ENCODE measurements around the gene ABI3. TPM values are rescaled to one million over a fixed set of nuclear protein-coding genes. Genes with fewer than 3 reads are reported as not detected.
"Not testable (repeated sequence)": the region's sequence is repeated elsewhere in the genome, so short reads cannot be mapped to it uniquely, and the experiment has no call there.

Gene ABI3
- total RNA-seq, 2 donors from 2014 or later, result 2.5 to 3.3 TPM

DNA sequence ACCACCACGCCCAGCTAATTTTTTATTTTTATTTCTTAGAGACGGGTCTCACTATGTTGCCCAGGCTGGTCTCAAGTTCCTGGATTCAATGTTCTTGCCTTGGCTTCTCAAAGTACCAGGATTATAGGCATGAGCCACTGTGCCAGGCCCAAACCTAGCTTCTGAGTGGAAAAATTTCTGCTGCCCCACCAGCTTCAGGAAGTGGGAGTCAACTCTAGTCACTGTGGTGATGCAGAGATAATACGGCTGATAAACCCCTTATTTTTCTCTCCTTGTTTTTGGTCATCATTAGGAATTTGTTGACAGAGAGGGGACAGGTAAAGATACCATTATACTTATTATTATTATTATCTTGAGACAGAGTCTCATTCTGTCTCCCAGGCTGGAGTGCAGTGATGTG is 47.9 kb downstream of the ABI3 start:
- H3K27ac ChIP-seq, result no peak overlapping the region
- no peak overlapping the region for H3K9ac ChIP-seq (ENCODE audit: low read depth in 2 of 2, low read length in 2 of 2)
- no peak overlapping the region for H3K4me3 ChIP-seq
- no peaks in the 10 kb centered on the region for H3K27me3 ChIP-seq
- no peak for DNase-seq
- H3K36me3 ChIP-seq, result no peaks in the 10 kb centered on the region
- no peak for TF ChIP-seq CTCF (IDR thresholded peaks at IDR 0.05)
- H3K9me3 ChIP-seq, result no peaks in the 10 kb centered on the region
- no peaks in the 10 kb centered on the region for H3K4me1 ChIP-seq
- intact Hi-C loops (cut with DNase I), result no loop called here

DNA sequence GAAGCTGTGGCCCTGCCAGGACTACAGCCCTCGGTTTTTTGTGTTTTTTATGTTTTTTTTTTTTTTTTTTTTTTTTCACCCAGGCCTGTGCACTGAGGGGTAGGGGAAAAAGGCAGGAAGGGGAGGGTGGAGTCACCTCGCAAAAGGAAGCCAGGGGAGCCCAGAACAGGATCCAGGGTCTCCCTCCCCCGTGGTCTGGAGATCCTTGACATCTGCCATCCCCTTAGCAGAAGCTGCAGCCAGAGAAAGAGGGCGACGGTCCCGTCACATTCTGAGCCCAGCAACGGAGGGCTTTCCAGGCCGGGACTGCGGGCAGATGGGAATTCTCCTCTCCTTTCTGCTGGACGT is 49.1 kb downstream of the ABI3 start:
- Histone ChIP-seq H3K4me1 (no peaks in the 10 kb centered on the region), H3K36me3 (no peaks in the 10 kb centered on the region), H3K27ac (peak overlapping the region; percentile 57), H3K27me3 (no peaks in the 10 kb centered on the region), H3K4me3 (peak overlapping the region; percentile 57), H3K9ac (ENCODE audit: low read depth in 2 of 2, low read length in 2 of 2) (peak overlapping the region; percentile 9 to 81), H3K9me3 (no peaks in the 10 kb centered on the region)
- intact Hi-C loops (cut with DNase I), result no loop called here
- no peak for DNase-seq
- no peak for TF ChIP-seq CTCF (IDR thresholded peaks at IDR 0.05)

DNA sequence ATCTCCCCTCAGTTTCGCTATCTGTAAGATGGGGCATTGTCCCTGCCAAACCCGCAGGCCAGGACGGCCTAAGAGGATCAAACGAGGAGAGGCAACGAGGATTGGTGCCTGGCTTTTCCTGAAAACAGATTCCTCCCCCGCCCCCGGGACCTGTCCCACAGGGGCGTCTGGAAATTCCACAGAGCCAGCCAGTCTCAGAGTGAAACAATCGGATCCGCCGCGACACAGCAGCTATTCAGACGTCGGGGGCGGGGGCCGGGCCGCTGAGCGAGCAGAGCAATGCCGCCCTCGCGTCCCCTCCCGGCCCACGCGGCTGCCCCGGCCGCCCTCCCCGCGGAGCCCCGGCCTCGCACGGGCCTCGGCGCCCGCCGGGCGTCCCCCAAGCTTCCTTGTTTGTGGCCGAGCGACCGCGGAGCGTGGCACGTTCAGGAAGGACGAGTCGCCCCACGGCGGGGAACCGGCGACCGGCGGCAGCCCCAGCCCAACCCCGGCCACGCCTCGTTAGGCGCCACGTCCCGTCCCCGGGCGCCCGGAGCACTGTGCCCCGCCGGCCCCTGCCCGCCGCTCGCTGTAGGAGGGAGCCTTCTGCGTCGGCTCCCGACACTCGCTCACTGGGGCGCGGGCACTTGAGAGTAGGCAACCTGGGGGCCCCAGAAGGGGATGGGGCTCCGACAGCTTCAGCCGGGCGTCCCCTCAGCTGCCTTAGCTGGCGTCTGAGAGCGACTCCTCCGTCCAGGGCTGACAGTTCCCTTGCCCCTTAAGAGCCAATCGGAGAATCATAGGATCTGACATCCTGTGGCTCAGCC is 49.7 kb downstream of the ABI3 start:
- Histone ChIP-seq H3K27ac (peak overlapping the region; percentile 57), H3K9ac (ENCODE audit: low read depth in 2 of 2, low read length in 2 of 2) (peak overlapping the region; percentile 40 to 81), H3K4me1 (no peaks in the 10 kb centered on the region), H3K27me3 (no peaks in the 10 kb centered on the region), H3K36me3 (no peaks in the 10 kb centered on the region), H3K9me3 (no peaks in the 10 kb centered on the region), H3K4me3 (peak overlapping the region; percentile 57)
- peak; percentile 41 for DNase-seq
- intact Hi-C loops (cut with DNase I), result no loop called here
- TF ChIP-seq CTCF (IDR thresholded peaks at IDR 0.05), result no peak

GRCh38 chr17:49260817-49261291 is 50.3 kb downstream of the ABI3 start:
- no peak for DNase-seq
- Histone ChIP-seq H3K27me3 (no peaks in the 10 kb centered on the region), H3K9me3 (no peaks in the 10 kb centered on the region), H3K4me3 (peak overlapping the region; percentile 57), H3K36me3 (no peaks in the 10 kb centered on the region), H3K9ac (ENCODE audit: low read depth in 2 of 2, low read length in 2 of 2) (peak overlapping the region in 1 of 2 donors; percentile 40), H3K27ac (peak overlapping the region; percentile 57), H3K4me1 (no peaks in the 10 kb centered on the region)
- no peak for TF ChIP-seq CTCF (IDR thresholded peaks at IDR 0.05)
- intact Hi-C loops (cut with DNase I), result no loop called here

- H3K36me3 ChIP-seq; DNase-seq; H3K4me3 ChIP-seq; H3K9ac ChIP-seq (ENCODE audit: low read depth in 2 of 2, low read length in 2 of 2); H3K9me3 ChIP-seq; H3K27me3 ChIP-seq; H3K27ac ChIP-seq; intact Hi-C loops (cut with DNase I); H3K4me1 ChIP-seq: not testable (repeated sequence)
Measured at GRCh38 chr17:49261540-49261939, 51.0 kb downstream of the ABI3 start.

DNA sequence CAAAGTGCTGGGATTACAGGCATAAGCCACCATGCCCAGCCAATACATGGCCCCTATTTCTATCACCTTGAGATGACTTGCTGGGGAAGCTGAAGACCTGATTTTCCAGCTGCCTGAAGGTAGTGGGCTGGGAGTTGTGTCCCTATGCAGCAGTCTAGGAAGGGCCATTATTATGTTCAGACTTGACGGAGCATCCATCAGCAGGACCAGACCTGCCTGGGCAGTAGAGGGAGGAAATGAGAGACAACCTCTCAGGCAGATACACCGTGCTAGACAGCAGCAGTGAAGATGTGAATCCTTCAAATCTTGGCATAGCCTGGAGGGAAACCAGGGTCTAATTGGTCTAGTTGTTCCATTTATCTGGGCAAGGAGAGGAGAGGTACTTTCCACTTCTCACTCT is 55.7 kb downstream of the ABI3 start:
- no peak overlapping the region for H3K9ac ChIP-seq (ENCODE audit: low read depth in 2 of 2, low read length in 2 of 2)
- no peaks in the 10 kb centered on the region for H3K36me3 ChIP-seq
- no peaks in the 10 kb centered on the region for H3K9me3 ChIP-seq
- no peak for DNase-seq
- H3K4me3 ChIP-seq, result no peak overlapping the region
- no peaks in the 10 kb centered on the region for H3K27me3 ChIP-seq
- TF ChIP-seq CTCF (IDR thresholded peaks at IDR 0.05), result no peak
- no peaks in the 10 kb centered on the region for H3K4me1 ChIP-seq
- H3K27ac ChIP-seq, result no peak overlapping the region
- intact Hi-C loops (cut with DNase I), result no loop called here
